Colonic mucosa (tissue), 4 donors: Measurements from ENCODE around the gene EDC3. TPM values are rescaled to one million over a fixed set of nuclear protein-coding genes. Genes with fewer than 3 reads are reported as not detected.
"Not testable (repeated sequence)": the region's sequence is repeated elsewhere in the genome, so short reads cannot be mapped to it uniquely, and the experiment has no call there.

Experiments
- DNase-seq: peaks from one replicate; pipeline ENCODE4 v3.0.0-alpha.2; 2020
- H3K27ac ChIP-seq: fragments of 200-600 bp; one replicate; pipeline ENCODE4 v1.8.0; 2021
- H3K27me3 ChIP-seq: fragments of 200-600 bp; one replicate; pipeline ENCODE4 v1.8.0; 2021
- H3K36me3 ChIP-seq: fragments of 200-600 bp; one replicate; pipeline ENCODE4 v1.8.0; 2021
- H3K4me1 ChIP-seq: fragments of 200-600 bp; one replicate; pipeline ENCODE4 v1.8.0; 2021; ENCODE audit warnings: mild to moderate bottlenecking
- H3K4me3 ChIP-seq: fragments of 200-600 bp; one replicate; pipeline ENCODE4 v1.8.0; 2021
- H3K9ac ChIP-seq, 2 donors: one replicate each; pipeline ENCODE4 v1.7.0; 2013; ENCODE audit warnings: control low read depth in 2 of 2, low read depth in 2 of 2, low read length in 2 of 2
- H3K9me3 ChIP-seq: fragments of 200-600 bp; one replicate; pipeline ENCODE4 v1.8.0; 2021
- intact Hi-C: fragments of 100-400 bp; cut with DNase I; formaldehyde crosslinking; loops from one replicate; pipeline ENCODE4 v1.14.1; 2022
- total RNA-seq, 2 donors: library from RNA; stranded (reverse); fragmentation: NEBNext Ultra II Directional in 1 of 2; extraction: Animal tissue kit (Norgen Biotek cat#: 25700) in 1 of 2; gene quantifications; one replicate each; pipeline ENCODE4 v1.2.1, GENCODE V29; 2021
- TF ChIP-seq, protein P1 (sequence below): fragments of 200-600 bp; IDR thresholded peaks from one replicate; pipeline ENCODE4 v1.8.0; 2022; ENCODE audit warnings: antibody characterized with exemption, mild to moderate bottlenecking
- donor health status: healthy.
- donor health status: DM: no; HTN: no; CAD: no.
- donor health status: DM: no; HTN: no; CAD: no.

Gene EDC3
- total RNA-seq, 2 donors from 2014 or later, result 21.3 to 32.7 TPM

DNA sequence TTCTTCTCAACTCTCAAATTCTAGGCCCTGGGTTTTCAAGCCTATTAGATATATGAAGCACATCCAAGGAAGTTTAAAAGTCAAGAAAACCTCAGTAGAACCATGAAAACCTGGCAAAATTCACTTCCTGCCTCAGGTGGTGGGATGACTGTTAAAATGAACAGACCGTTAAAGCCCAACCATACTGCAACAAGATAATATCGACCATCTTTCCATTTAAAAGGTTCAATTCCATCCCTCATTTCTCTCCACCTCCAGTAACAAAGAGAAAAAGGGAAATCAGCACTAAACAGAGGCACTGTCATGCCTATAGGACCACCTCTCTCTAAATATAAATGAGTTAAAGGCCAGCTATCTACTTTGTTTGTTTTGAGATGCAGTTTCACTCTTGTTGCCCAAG is 31.2 kb downstream of the EDC3 start:
- Histone ChIP-seq H3K27me3 (no peaks in the 10 kb centered on the region), H3K4me1 (no peaks in the 10 kb centered on the region), H3K9me3 (no peaks in the 10 kb centered on the region), H3K9ac (no peak overlapping the region), H3K4me3 (no peak overlapping the region), H3K27ac (peak overlapping the region; percentile 63), H3K36me3 (no peaks in the 10 kb centered on the region)
- no peak for DNase-seq
- TF ChIP-seq, protein P1, sequence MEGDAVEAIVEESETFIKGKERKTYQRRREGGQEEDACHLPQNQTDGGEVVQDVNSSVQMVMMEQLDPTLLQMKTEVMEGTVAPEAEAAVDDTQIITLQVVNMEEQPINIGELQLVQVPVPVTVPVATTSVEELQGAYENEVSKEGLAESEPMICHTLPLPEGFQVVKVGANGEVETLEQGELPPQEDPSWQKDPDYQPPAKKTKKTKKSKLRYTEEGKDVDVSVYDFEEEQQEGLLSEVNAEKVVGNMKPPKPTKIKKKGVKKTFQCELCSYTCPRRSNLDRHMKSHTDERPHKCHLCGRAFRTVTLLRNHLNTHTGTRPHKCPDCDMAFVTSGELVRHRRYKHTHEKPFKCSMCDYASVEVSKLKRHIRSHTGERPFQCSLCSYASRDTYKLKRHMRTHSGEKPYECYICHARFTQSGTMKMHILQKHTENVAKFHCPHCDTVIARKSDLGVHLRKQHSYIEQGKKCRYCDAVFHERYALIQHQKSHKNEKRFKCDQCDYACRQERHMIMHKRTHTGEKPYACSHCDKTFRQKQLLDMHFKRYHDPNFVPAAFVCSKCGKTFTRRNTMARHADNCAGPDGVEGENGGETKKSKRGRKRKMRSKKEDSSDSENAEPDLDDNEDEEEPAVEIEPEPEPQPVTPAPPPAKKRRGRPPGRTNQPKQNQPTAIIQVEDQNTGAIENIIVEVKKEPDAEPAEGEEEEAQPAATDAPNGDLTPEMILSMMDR, result no peak
- intact Hi-C loops, result no loop called here

DNA sequence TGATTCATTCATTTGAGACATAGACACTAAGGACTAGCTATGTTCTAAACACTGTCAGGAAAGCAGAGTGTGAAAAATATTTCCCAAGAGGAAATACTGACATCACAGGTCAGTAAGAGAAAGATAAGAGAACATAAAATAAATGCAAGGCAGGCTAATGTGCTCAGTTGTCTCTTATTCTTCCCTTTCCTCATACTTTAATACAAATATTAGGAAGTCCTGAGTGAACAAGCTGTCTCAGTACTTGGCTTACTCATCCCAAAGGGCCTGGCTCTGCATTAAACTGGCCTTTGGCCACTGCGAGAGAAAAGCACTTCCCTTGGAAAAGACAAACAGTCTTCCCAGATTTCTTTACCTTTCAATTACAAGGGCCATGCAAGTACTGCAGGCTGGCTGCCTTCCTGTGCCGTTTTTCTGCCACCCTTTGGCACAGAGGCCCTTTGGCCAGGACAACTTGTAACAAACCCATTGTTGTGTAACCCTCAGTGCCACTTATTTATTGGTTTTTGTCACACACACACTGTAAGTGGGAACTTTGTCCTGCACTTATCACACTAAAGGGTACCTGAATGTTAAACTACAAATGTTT is 31.7 kb downstream of the EDC3 start:
- intact Hi-C loops, result no loop called here
- peak overlapping the region; percentile 63 for H3K27ac ChIP-seq
- TF ChIP-seq, protein P1, result no peak

DNA sequence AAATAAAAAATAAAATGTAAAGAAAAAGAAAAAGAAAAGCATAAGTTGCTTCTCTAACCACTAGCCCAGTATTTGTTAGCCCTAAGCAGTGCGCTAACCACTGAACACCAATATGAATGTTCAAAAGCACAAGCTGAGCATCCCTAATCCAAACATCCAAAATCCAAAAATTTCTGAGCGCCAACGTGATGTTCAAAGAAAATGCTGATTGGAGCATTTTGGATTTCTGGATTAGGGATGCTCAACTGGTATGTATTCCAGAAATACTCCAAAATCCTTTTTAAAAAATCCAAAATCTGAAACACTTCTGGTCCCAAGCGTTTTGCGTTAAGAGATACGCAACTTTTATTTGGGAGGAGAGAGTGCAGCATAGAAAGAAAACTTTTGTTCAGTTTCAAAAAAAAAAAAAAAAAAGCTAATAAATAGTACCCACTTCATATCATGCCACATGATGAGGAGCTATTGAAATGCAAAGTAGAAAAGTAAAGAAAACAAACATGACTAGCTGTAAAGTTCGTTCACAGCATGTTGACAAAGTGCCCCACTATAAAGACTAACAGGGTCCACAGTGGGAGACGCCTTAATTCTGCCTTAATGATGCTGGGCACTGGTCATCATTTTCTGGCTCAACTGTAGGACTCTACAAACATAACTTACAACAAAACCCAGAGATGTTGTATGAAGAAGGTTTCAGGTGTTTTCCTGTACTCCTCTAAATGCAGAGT is 32.4 kb downstream of the EDC3 start:
- peak overlapping the region; percentile 63 for H3K27ac ChIP-seq
- DNase-seq, result no peak
- TF ChIP-seq, protein P1, result no peak
- peak overlapping the region in 1 of 2 donors; percentile 53 for H3K9ac ChIP-seq
- no peaks in the 10 kb centered on the region for H3K9me3 ChIP-seq
- no peaks in the 10 kb centered on the region for H3K36me3 ChIP-seq
- no peak overlapping the region for H3K4me3 ChIP-seq
- intact Hi-C loops, result no loop called here
- no peaks in the 10 kb centered on the region for H3K27me3 ChIP-seq
- no peaks in the 10 kb centered on the region for H3K4me1 ChIP-seq

More for the DNA sequence above, 31.7 kb downstream of the EDC3 start:
- H3K27me3 ChIP-seq, result no peaks in the 10 kb centered on the region
- H3K9ac ChIP-seq, result peak overlapping the region in 1 of 2 donors; percentile 53
- H3K9me3 ChIP-seq, result no peaks in the 10 kb centered on the region
- no peak overlapping the region for H3K4me3 ChIP-seq
- no peaks in the 10 kb centered on the region for H3K4me1 ChIP-seq
- no peaks in the 10 kb centered on the region for H3K36me3 ChIP-seq
- DNase-seq, result peak; percentile 68

DNA sequence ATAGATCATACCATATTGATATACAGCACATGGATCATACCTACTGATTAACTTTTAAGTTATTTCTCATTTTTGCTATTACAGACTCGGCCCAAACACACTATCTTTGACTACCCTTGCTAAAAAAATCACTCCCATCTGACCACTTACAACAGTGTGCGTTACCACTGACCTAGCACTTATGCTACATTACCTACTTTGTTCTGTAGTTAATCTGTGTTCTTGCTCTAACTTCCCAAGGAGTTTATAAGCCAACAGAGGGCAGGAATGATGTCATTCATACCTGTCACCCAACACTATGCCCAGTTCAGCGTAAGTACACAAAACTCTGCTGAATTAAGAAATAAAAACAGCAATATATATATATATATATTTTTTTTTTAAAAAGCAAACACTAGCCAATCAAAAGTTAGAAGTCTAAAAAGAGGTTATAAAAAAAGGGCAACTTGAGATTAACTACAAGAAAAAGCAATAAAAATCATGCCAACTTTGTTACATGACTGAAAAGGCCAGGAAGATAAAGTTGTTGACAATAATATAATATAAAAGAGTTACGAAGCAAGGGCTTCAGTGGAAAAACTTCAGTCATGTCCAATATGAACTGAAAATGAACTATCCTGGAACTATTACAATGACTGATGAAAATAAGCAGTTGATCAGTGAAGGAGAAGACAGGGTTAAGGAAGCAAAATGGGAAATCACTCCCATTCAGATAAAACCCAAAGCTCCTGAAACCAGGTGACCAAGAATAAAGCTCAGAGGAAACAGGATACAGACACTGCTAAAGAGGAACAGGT is 33.6 kb downstream of the EDC3 start:
- TF ChIP-seq, protein P1, result no peak
- intact Hi-C loops, result no loop called here
- H3K4me1 ChIP-seq, result no peaks in the 10 kb centered on the region
- no peak overlapping the region for H3K9ac ChIP-seq
- no peak overlapping the region for H3K4me3 ChIP-seq
- DNase-seq, result no peak
- no peak overlapping the region for H3K27ac ChIP-seq
- no peaks in the 10 kb centered on the region for H3K36me3 ChIP-seq
- H3K27me3 ChIP-seq, result no peaks in the 10 kb centered on the region
- no peaks in the 10 kb centered on the region for H3K9me3 ChIP-seq

DNA sequence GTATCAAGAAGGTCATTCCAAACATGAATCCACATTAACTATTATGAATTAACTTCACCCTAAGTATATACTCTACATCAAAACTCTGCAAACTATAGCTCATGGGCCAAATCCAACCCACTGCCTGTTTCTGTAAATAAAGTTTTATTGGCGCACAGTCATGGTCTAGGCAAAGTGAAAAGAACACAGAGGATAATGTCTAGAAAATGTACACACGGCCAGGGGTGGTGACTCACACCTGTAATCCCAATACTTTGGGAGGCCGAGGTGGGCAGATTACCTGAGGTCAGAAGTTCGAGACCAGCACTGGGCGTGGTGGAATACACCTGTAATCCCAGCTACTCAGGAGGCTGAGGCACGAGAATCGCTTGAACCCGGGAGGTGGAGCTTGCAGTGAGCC is 34.5 kb downstream of the EDC3 start:
- H3K27ac ChIP-seq, intact Hi-C loops, H3K4me1 ChIP-seq, H3K9me3 ChIP-seq, H3K4me3 ChIP-seq, H3K9ac ChIP-seq, H3K27me3 ChIP-seq, H3K36me3 ChIP-seq: not testable (repeated sequence)
- peak; percentile 28 for DNase-seq
